MM.1S (cell line): ENCODE data around the gene R3HDM4.

Source experiments
- DNase-seq: peaks from one replicate; pipeline ENCODE4 v3.0.0-alpha.2; 2015
- H2AFZ ChIP-seq: fragments of 300-600 bp; sonication (generic); 2 replicates; pipeline ENCODE4 v1.6.0; 2016; ENCODE audit warnings: antibody characterized with exemption, low read length
- H3F3A ChIP-seq: fragments of 300-600 bp; sonication (generic); 2 replicates; pipeline ENCODE4 v1.6.1; 2016; ENCODE audit warnings: mild to moderate bottlenecking, antibody characterized with exemption, low read length, moderate library complexity, mixed read lengths; ENCODE audit not compliant: insufficient read depth
- H3K27ac ChIP-seq: fragments of 300-600 bp; sonication (generic); 2 replicates; pipeline ENCODE4 v1.5.1; 2016; ENCODE audit warnings: mild to moderate bottlenecking, low read length
- H3K27me3 ChIP-seq: fragments of 300-600 bp; sonication (generic); replicated peaks from 2 replicates; pipeline ENCODE4 v1.6.0; 2016; ENCODE audit warnings: low read length; ENCODE audit not compliant: insufficient read depth
- H3K36me3 ChIP-seq: fragments of 300-600 bp; sonication (generic); replicated peaks from 2 replicates; pipeline ENCODE4 v1.6.1; 2016; ENCODE audit warnings: mild to moderate bottlenecking, low read length, mixed read lengths; ENCODE audit not compliant: insufficient read depth
- H3K4me1 ChIP-seq: fragments of 300-600 bp; sonication (generic); 2 replicates; pipeline ENCODE4 v1.6.1; 2016; ENCODE audit warnings: low read length, mixed read lengths
- H3K4me2 ChIP-seq: fragments of 300-600 bp; sonication (generic); 2 replicates; pipeline ENCODE4 v1.6.0; 2016; ENCODE audit warnings: low read depth, low read length
- H3K4me3 ChIP-seq: fragments of 300-600 bp; sonication (generic); 2 replicates; pipeline ENCODE4 v1.5.1; 2016; ENCODE audit warnings: low read length, mixed read lengths
- H3K79me2 ChIP-seq: fragments of 300-600 bp; sonication (generic); 2 replicates; pipeline ENCODE4 v1.6.1; 2016; ENCODE audit warnings: mixed run types, low read length, mixed read lengths
- H3K9ac ChIP-seq: fragments of 300-600 bp; sonication (generic); 2 replicates; pipeline ENCODE4 v1.6.1; 2016; ENCODE audit warnings: low read length, mixed read lengths
- H3K9me2 ChIP-seq: fragments of 300-600 bp; sonication (generic); replicated peaks from 2 replicates; pipeline ENCODE4 v1.6.1; 2016; ENCODE audit warnings: mild to moderate bottlenecking, low read length, mixed read lengths; ENCODE audit not compliant: insufficient read depth
- H3K9me3 ChIP-seq: fragments of 300-600 bp; sonication (generic); replicated peaks from 2 replicates; pipeline ENCODE4 v1.6.1; 2016; ENCODE audit warnings: mild to moderate bottlenecking, low read length, mixed read lengths; ENCODE audit not compliant: insufficient read depth
- H4K20me1 ChIP-seq: fragments of 300-600 bp; sonication (generic); 2 replicates; pipeline ENCODE4 v1.6.1; 2016; ENCODE audit warnings: mild to moderate bottlenecking, low read length, moderate library complexity, mixed read lengths; ENCODE audit not compliant: insufficient read depth
- EZH2 ChIP-seq: fragments of 300-600 bp; sonication (generic); optimal IDR thresholded peaks from 2 replicates; pipeline ENCODE3; 2017; ENCODE audit warnings: low read depth, mild to moderate bottlenecking, antibody characterized with exemption, low read length, mixed read lengths
- EZH2phosphoT487 ChIP-seq: fragments of 300-600 bp; sonication (generic); IDR thresholded peaks from 2 replicates; pipeline ENCODE4 v1.6.1; 2018; ENCODE audit warnings: antibody characterized with exemption, low read length
- TF ChIP-seq, protein P1 (sequence below): fragments of 300-600 bp; sonication (generic); IDR thresholded peaks from 2 replicates; pipeline ENCODE4 v1.5.1; 2016; ENCODE audit warnings: antibody characterized with exemption, low read length, mixed read lengths

Gene R3HDM4

GRCh38 chr19:899336-900042 lies 13.5 kb downstream of the R3HDM4 start:
- H3K4me1 ChIP-seq, result no peaks in the 10 kb centered on the region
- H3F3A ChIP-seq, result no peaks in the 10 kb centered on the region
- H3K9me2 ChIP-seq, result no peaks in the 10 kb centered on the region
- no peaks in the 10 kb centered on the region for H3K9me3 ChIP-seq
- H3K9ac ChIP-seq, result no peak overlapping the region
- H3K27ac ChIP-seq, result no peak overlapping the region
- H2AFZ ChIP-seq, result no peak overlapping the region
- no peaks in the 10 kb centered on the region for H3K27me3 ChIP-seq
- H3K4me3 ChIP-seq, result no peak overlapping the region
- H4K20me1 ChIP-seq, result no peaks in the 10 kb centered on the region
- TF ChIP-seq, protein P1, sequence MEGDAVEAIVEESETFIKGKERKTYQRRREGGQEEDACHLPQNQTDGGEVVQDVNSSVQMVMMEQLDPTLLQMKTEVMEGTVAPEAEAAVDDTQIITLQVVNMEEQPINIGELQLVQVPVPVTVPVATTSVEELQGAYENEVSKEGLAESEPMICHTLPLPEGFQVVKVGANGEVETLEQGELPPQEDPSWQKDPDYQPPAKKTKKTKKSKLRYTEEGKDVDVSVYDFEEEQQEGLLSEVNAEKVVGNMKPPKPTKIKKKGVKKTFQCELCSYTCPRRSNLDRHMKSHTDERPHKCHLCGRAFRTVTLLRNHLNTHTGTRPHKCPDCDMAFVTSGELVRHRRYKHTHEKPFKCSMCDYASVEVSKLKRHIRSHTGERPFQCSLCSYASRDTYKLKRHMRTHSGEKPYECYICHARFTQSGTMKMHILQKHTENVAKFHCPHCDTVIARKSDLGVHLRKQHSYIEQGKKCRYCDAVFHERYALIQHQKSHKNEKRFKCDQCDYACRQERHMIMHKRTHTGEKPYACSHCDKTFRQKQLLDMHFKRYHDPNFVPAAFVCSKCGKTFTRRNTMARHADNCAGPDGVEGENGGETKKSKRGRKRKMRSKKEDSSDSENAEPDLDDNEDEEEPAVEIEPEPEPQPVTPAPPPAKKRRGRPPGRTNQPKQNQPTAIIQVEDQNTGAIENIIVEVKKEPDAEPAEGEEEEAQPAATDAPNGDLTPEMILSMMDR, result no peak
- TF ChIP-seq EZH2 (no peak), EZH2phosphoT487 (no peak)
- no peaks in the 10 kb centered on the region for H3K36me3 ChIP-seq
- H3K79me2 ChIP-seq, result no peaks in the 10 kb centered on the region
- DNase-seq, result no peak
- no peak overlapping the region for H3K4me2 ChIP-seq

GRCh38 chr19:898663-899062 lies 14.4 kb downstream of the R3HDM4 start:
- Histone ChIP-seq H3K27me3 (no peaks in the 10 kb centered on the region), H3K36me3 (no peaks in the 10 kb centered on the region), H4K20me1 (no peaks in the 10 kb centered on the region), H3K9me3 (no peaks in the 10 kb centered on the region), H3K27ac (no peak overlapping the region), H3F3A (no peaks in the 10 kb centered on the region), H3K4me1 (no peaks in the 10 kb centered on the region), H3K9ac (no peak overlapping the region), H2AFZ (no peak overlapping the region), H3K4me3 (no peak overlapping the region), H3K4me2 (no peak overlapping the region), H3K79me2 (no peaks in the 10 kb centered on the region), H3K9me2 (no peaks in the 10 kb centered on the region)
- no peak for DNase-seq
- TF ChIP-seq EZH2 (no peak), EZH2phosphoT487 (no peak)
- TF ChIP-seq, protein P1, result no peak

DNA sequence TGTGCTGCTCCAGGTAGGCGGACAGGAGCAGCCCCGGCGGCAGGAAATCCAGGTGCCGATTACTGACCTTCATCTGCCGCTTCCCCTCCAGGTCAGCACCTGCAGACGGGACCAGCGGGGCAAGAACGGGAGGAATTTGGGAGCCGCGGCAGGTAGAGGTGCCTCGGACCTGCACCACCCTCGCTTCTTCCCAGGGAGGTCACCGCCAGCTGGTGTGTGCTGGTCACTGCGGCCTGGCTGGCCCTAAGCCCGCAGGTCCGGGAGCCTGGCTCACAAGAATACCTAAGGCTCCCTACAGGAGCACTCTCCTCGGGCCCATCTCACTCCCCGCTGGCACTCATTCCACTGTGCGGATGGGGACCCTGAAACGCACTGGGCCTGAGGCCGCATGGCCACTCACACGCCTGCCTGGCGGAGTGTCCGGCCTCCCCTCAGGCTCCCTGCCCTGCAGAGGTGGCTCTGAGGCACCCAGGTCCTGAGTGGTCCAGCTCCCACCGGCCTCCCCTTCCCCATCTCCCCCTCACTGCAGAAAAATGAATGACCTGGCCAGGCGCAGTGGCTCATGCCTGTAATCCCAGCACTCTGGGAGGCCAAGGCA lies 15.5 kb downstream of the R3HDM4 start:
- Histone ChIP-seq H2AFZ (no peak overlapping the region), H3K79me2 (peaks cover under 1% of the 10 kb centered on the region), H3K4me3 (no peak overlapping the region), H3K4me1 (no peaks in the 10 kb centered on the region), H3K36me3 (no peaks in the 10 kb centered on the region), H3K27ac (no peak overlapping the region), H3K9ac (no peak overlapping the region), H3F3A (no peaks in the 10 kb centered on the region), H3K27me3 (no peaks in the 10 kb centered on the region), H3K9me3 (no peaks in the 10 kb centered on the region), H3K4me2 (no peak overlapping the region), H3K9me2 (no peaks in the 10 kb centered on the region), H4K20me1 (no peaks in the 10 kb centered on the region)
- no peak for DNase-seq
- TF ChIP-seq EZH2phosphoT487 (no peak), EZH2 (no peak)
- TF ChIP-seq, protein P1, result no peak
